ENCODE results near the gene SLC25A45.

DNA sequence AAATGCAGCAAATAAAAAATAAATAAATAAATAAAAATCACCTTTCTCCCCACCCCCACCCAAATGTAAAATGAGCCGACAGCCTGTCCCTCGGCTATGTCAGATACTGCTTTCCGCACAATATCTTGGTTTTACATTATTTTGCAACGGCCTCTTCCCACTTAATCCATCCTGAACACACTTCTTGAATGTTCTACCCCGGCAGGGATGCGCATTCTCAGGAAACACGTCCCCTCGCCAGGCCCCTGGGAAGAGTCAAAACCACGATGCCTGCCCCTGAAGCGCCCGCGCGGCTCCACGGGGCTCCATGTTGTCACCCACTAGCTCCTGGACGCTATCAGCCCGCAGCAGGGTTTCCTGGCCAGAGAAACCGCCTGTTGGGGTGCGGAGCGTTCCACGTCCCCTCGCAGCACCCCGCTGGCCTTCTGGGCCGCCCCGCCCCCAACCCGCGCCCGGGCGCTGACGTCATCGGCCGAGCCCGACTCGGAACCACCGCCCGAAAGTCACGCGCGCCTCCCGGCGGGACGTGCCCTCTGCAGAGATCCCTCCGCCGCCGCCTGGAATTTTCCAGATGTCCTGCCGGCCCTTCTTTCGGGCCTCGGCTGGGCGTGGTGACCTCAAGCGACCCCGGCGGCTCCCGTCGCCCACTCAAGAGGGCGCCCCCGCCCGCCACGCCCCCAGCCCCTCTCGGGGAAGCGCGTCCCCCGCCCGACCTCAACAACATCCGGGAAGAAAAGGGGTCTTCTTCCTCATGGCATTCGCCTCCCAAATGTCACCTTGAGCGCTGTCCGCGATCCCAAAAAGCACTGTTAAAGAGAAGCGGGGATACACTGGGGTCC lies 39.6 kb upstream of the SLC25A45 start:
- TF ChIP-seq TOX (CRISPR knock-in tag; IDR thresholded peaks at IDR 0.05; ENCODE audit: borderline replicate concordance), result no peak
- TF ChIP-seq, protein P1, sequence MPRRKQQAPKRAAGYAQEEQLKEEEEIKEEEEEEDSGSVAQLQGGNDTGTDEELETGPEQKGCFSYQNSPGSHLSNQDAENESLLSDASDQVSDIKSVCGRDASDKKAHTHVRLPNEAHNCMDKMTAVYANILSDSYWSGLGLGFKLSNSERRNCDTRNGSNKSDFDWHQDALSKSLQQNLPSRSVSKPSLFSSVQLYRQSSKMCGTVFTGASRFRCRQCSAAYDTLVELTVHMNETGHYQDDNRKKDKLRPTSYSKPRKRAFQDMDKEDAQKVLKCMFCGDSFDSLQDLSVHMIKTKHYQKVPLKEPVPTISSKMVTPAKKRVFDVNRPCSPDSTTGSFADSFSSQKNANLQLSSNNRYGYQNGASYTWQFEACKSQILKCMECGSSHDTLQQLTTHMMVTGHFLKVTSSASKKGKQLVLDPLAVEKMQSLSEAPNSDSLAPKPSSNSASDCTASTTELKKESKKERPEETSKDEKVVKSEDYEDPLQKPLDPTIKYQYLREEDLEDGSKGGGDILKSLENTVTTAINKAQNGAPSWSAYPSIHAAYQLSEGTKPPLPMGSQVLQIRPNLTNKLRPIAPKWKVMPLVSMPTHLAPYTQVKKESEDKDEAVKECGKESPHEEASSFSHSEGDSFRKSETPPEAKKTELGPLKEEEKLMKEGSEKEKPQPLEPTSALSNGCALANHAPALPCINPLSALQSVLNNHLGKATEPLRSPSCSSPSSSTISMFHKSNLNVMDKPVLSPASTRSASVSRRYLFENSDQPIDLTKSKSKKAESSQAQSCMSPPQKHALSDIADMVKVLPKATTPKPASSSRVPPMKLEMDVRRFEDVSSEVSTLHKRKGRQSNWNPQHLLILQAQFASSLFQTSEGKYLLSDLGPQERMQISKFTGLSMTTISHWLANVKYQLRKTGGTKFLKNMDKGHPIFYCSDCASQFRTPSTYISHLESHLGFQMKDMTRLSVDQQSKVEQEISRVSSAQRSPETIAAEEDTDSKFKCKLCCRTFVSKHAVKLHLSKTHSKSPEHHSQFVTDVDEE (CRISPR knock-in tag; IDR thresholded peaks at IDR 0.05), result no peak
- TF ChIP-seq, protein P2, sequence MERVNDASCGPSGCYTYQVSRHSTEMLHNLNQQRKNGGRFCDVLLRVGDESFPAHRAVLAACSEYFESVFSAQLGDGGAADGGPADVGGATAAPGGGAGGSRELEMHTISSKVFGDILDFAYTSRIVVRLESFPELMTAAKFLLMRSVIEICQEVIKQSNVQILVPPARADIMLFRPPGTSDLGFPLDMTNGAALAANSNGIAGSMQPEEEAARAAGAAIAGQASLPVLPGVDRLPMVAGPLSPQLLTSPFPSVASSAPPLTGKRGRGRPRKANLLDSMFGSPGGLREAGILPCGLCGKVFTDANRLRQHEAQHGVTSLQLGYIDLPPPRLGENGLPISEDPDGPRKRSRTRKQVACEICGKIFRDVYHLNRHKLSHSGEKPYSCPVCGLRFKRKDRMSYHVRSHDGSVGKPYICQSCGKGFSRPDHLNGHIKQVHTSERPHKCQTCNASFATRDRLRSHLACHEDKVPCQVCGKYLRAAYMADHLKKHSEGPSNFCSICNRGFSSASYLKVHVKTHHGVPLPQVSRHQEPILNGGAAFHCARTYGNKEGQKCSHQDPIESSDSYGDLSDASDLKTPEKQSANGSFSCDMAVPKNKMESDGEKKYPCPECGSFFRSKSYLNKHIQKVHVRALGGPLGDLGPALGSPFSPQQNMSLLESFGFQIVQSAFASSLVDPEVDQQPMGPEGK (CRISPR knock-in tag; IDR thresholded peaks at IDR 0.05; ENCODE audit: borderline replicate concordance), result no peak
- peak; percentile 84; the same call in 1 of the 2 replicates for TF ChIP-seq ZNF565 (CRISPR knock-in tag; conservative IDR thresholded peaks at IDR 0.05; ENCODE audit: low read depth)
- no peak for TF ChIP-seq ESRRG (CRISPR knock-in tag; IDR thresholded peaks at IDR 0.05)
- peak; percentile 53; the same call in 1 of the 2 replicates for TF ChIP-seq RARB (CRISPR knock-in tag; IDR thresholded peaks at IDR 0.05)

Measured in SK-N-SH treated with all-trans-retinoic acid at 6 μM for 48 hours (cell line).